Panc1 (cell line): Measurements from ENCODE around the gene GCN1.

Experiments used
- CTCF ChIP-seq: fragments of 450-650 bp; IDR thresholded peaks from 2 replicates; pipeline ENCODE4 v1.5.1; 2017; ENCODE audit warnings: mild to moderate bottlenecking
- POLR2AphosphoS5 ChIP-seq: IDR thresholded peaks from 2 replicates; pipeline ENCODE4 v1.6.1; 2012; ENCODE audit warnings: mild to moderate bottlenecking, low read depth, low read length, moderate library complexity
- SIN3A ChIP-seq: IDR thresholded peaks from 2 replicates; pipeline ENCODE4 v1.6.1; 2012; ENCODE audit warnings: low read depth, mild to moderate bottlenecking, low read length, moderate library complexity, borderline replicate concordance; ENCODE audit not compliant: insufficient read depth
- TF ChIP-seq, protein P1 (sequence below), 2 experiments: IDR thresholded peaks; 2 replicates each; pipeline ENCODE4 v1.6.1; 2011 to 2012; ENCODE audit warnings: low read depth in 2 of 2, control low read depth in 1 of 2, low read length in 1 of 2, mild to moderate bottlenecking in 1 of 2, moderate library complexity in 1 of 2; ENCODE audit not compliant: insufficient read depth in 1 of 2

GRCh38 chr12:120156315-120157259, 37.9 kb downstream of the GCN1 start:
- TF ChIP-seq CTCF (no peak), SIN3A (no peak), POLR2AphosphoS5 (no peak)
- TF ChIP-seq, protein P1, sequence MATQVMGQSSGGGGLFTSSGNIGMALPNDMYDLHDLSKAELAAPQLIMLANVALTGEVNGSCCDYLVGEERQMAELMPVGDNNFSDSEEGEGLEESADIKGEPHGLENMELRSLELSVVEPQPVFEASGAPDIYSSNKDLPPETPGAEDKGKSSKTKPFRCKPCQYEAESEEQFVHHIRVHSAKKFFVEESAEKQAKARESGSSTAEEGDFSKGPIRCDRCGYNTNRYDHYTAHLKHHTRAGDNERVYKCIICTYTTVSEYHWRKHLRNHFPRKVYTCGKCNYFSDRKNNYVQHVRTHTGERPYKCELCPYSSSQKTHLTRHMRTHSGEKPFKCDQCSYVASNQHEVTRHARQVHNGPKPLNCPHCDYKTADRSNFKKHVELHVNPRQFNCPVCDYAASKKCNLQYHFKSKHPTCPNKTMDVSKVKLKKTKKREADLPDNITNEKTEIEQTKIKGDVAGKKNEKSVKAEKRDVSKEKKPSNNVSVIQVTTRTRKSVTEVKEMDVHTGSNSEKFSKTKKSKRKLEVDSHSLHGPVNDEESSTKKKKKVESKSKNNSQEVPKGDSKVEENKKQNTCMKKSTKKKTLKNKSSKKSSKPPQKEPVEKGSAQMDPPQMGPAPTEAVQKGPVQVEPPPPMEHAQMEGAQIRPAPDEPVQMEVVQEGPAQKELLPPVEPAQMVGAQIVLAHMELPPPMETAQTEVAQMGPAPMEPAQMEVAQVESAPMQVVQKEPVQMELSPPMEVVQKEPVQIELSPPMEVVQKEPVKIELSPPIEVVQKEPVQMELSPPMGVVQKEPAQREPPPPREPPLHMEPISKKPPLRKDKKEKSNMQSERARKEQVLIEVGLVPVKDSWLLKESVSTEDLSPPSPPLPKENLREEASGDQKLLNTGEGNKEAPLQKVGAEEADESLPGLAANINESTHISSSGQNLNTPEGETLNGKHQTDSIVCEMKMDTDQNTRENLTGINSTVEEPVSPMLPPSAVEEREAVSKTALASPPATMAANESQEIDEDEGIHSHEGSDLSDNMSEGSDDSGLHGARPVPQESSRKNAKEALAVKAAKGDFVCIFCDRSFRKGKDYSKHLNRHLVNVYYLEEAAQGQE (IDR thresholded peaks at IDR 0.05; ENCODE audit: insufficient read depth in 1 of 2, low read depth in 2 of 2, low read length in 1 of 2), result no peak
